ENCODE measurements around the gene SMARCC1. TPM values are rescaled to one million over a fixed set of nuclear protein-coding genes. Genes with fewer than 3 reads are reported as not detected.

SMARCC1 gene
- total RNA-seq, 2 donors from 2014 or later = 37.2 to 38.7 TPM

- Histone ChIP-seq H3K27me3 (replicated peaks; ENCODE audit: insufficient read depth) (no peaks in the 10 kb centered on the region), H3K4me3 (no peak overlapping the region), H3K9me3 (no peaks in the 10 kb centered on the region), H3K36me3 (peaks cover 29% of the 10 kb centered on the region), H3K4me1 (ENCODE audit: control insufficient read depth in 1 of 2, low read depth in 2 of 2) (no peaks in the 10 kb centered on the region), H3K27ac (no peak overlapping the region)
- no peak for ATAC-seq (ENCODE audit: insufficient number of reproducible peaks, low FRiP score, low read depth)
- no peak for TF ChIP-seq CTCF (IDR thresholded peaks at IDR 0.05)
- DNase-seq (ENCODE audit: low spot score) = no peak
These were observed 32.0 kb upstream of the SMARCC1 start for GRCh38 chr3:47813551-47814177.

- H3K27me3 ChIP-seq (replicated peaks; ENCODE audit: insufficient read depth) = no peaks in the 10 kb centered on the region
- TF ChIP-seq CTCF (IDR thresholded peaks at IDR 0.05) = no peak
- no peaks in the 10 kb centered on the region for H3K9me3 ChIP-seq
- H3K4me3 ChIP-seq = no peak overlapping the region
- ATAC-seq (ENCODE audit: insufficient number of reproducible peaks, low FRiP score, low read depth) (no peak), DNase-seq (ENCODE audit: low spot score) (no peak)
- no peak overlapping the region for H3K27ac ChIP-seq
- H3K36me3 ChIP-seq = peaks cover 3% of the 10 kb centered on the region
- peaks cover 17 to 22% of the 10 kb centered on the region in 2 donors for H3K4me1 ChIP-seq (ENCODE audit: control insufficient read depth in 1 of 2, low read depth in 2 of 2)
These were observed 22.9 kb upstream of the SMARCC1 start for GRCh38 chr3:47804577-47804976.

DNA sequence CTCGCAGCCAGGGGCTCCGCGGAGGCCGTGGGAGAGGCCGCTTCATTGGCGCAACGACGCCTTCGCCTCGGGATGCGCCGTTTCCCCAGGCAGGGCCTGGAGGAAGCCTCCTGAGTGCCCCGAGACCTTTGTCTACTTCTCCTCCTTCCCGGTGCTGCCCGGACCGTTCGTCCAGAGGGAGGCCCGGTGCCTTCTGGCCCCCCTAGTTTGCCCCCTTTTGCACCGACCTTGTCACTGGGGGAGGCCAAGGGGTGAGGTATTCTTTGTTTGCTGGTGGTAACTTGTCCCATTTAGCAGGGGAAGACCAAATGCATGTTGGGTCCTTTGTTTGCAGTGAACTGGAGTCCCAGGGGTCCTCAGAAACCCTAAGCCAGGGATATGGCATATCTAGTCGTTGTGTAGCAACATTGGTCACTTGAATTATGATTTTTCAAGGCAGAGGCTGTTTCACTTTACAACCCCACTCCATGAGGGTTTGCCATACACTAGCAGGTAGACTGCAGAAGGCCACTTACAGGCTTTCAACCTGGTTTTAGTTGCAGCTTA, 21.9 kb upstream of the SMARCC1 start:
- peaks cover 17 to 22% of the 10 kb centered on the region in 2 donors for H3K4me1 ChIP-seq (ENCODE audit: control insufficient read depth in 1 of 2, low read depth in 2 of 2)
- no peaks in the 10 kb centered on the region for H3K27me3 ChIP-seq (replicated peaks; ENCODE audit: insufficient read depth)
- TF ChIP-seq CTCF (IDR thresholded peaks at IDR 0.05) = no peak
- H3K4me3 ChIP-seq = peak overlapping the region; percentile 99
- peak overlapping the region; percentile 96 to 99 for H3K27ac ChIP-seq
- DNase-seq (ENCODE audit: low spot score) (no peak), ATAC-seq (ENCODE audit: insufficient number of reproducible peaks, low FRiP score, low read depth) (peak; percentile 6)
- no peaks in the 10 kb centered on the region for H3K36me3 ChIP-seq
- H3K9me3 ChIP-seq = no peaks in the 10 kb centered on the region

DNA sequence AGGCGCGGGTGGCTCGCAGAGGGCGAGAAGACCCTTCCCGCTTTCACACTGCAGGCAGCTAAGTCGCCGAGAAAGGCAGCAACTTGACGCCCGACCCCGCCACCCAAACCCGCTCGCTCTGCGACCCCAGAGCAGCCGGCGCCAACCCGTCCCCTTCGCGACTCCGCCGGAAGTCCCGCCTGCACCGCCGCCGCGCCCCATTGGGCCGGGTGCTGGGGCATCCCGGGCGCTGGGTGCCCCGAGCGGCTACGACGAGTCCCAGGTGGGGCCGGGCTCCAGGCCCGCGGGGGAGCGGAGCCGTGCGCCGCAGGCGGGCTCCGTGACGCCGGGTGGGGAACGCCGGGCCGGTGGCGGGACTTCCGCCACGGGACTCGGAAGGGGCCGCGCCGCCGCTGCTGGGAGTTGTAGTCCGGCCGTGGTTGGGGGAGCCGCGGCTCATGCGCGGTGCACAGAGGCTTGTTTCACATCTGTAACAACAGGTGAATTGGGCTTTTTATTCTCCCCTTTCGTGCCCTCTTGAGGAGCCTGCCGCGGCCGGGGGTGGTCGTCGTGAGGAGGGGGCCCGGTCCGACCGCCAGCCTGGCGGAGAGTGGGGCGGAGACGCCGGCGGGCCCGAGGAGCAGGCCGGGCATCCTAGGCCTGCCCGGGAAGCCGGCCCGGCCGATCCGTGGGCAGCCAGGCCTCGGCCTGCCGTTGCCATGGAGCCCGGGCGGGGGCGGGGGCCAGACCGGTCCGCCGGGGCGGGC, 21.2 kb upstream of the SMARCC1 start, which contains the start of gene DHX30:
Gene DHX30, plus strand, starts transcription at position 405 of the 746 bp plus-strand sequence. CDS start 7,546 bp downstream, outside the sequence.
- Histone ChIP-seq H3K36me3 (no peaks in the 10 kb centered on the region), H3K4me3 (peak within 1 kb of the TSS; percentile 99), H3K27ac (peak within 1 kb of the TSS; percentile 96 to 99), H3K27me3 (replicated peaks; ENCODE audit: insufficient read depth) (no peaks in the 10 kb centered on the region), H3K9me3 (no peaks in the 10 kb centered on the region), H3K4me1 (ENCODE audit: control insufficient read depth in 1 of 2, low read depth in 2 of 2) (peaks cover 17 to 22% of the 10 kb centered on the region in 2 donors)
- ATAC-seq (ENCODE audit: insufficient number of reproducible peaks, low FRiP score, low read depth) = peak; percentile 70
- DNase-seq (ENCODE audit: low spot score) = peak; percentile 61
- no peak for TF ChIP-seq CTCF (IDR thresholded peaks at IDR 0.05)

DNA sequence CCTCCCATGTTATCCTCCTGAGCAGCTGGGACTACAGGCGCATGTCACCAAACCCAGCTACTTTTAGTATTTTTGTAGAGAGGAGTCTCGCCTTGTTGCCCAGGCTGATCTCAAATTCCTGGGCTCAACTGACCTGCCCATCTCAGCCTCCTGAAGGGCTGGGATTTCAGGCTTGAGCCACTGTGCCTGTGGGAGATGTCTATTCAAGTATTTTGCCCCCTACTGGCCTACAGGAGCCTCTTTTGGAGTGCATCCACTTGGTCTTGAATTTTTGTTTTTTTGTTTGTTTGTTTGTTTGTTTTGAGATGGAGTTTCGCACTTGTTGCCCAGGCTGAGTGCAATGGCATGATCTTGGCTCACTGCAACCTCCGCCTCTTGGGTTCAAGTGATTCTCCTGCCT, 18.0 kb upstream of the SMARCC1 start:
- TF ChIP-seq CTCF (IDR thresholded peaks at IDR 0.05) = no peak
- no peak overlapping the region for H3K4me3 ChIP-seq
- H3K36me3 ChIP-seq = no peaks in the 10 kb centered on the region
- no peak for DNase-seq (ENCODE audit: low spot score)
- no peak for ATAC-seq (ENCODE audit: insufficient number of reproducible peaks, low FRiP score, low read depth)
- peaks cover 16 to 21% of the 10 kb centered on the region in 2 donors for H3K4me1 ChIP-seq (ENCODE audit: control insufficient read depth in 1 of 2, low read depth in 2 of 2)
- H3K27ac ChIP-seq = no peak overlapping the region
- no peaks in the 10 kb centered on the region for H3K27me3 ChIP-seq (replicated peaks; ENCODE audit: insufficient read depth)
- no peaks in the 10 kb centered on the region for H3K9me3 ChIP-seq

Data from thoracic aorta (tissue), 2 donors.